Stimulated activated CD4-positive, alpha-beta T cell treated with anti-CD3 and anti-CD28 coated beads, Interleukin-1b, Interleukin-23, amount 100 ng/mL, for 1 hour (primary cell): Measurements from ENCODE around the gene PTPMT1.

ENCODE experiments used
- DNase-seq, 2 donors: peaks; one replicate each; pipeline ENCODE4 v3.0.0-alpha.2; 2020; ENCODE audit warnings: low read depth in 2 of 2

Gene PTPMT1

DNA sequence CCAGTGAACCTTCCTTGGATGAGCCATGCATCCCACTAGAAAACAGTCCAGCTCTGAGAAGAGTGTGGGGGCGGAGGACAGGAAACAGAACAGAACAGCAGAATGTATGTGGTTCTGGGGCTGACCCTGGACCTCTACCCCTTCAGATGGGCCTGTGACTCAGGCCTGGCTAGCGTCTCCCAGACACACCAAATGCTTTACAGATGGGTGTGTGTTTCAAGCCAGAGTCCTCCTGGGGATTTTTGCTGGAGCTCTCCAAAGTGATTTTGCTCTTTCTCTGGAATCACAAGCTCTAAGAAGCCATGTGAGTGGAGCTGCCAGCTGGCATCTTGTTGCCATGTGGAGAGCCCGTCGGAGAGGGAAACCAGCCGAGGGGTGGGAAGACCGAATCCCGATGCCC lies 42.0 kb downstream of the PTPMT1 start:
- no peak for DNase-seq

DNA sequence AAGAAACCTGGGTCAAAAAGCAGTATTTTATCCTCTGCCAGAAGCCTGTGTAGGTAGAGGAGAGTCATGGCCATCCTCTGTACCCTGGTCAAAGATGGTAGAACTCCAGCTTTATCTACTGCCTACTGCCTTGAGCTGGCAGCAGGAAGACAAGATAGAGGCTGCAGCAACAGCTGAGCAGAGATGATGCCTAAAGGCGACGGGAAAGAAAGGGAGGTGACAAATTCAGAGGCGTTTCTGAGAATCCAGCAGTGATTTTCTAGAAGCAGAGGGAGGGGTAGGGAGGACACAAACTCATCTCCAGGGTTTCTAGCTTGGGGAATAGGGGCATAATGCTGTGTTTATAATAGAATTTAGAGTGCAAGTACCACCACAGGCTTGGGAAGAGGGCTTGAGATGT lies 44.3 kb downstream of the PTPMT1 start:
- DNase-seq: no peak

DNA sequence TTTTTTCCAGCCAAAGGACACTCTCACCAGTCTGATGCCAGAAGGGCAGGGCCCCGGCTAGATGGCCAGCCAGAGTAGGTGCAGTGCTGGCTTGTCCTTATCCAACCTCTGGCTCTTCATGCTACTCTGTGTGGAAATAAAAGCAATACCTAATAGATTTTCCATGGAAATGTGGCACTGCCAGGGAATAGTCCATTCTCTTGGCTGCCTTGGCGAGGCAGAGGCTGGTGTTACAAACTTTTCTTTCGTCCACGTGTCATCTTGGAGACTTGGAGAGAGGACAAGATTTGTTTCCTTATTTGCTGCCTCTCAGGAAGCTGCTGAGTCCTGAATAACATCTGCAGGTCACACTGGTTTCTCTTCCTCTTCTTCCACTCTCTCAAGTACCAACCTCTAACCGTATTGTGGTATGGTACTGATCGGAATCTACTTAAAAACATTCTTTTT lies 46.0 kb downstream of the PTPMT1 start:
- no peak for DNase-seq

- no peak for DNase-seq
Observed at GRCh38 chr11:47615249-47615648, 49.9 kb downstream of the PTPMT1 start.

DNA sequence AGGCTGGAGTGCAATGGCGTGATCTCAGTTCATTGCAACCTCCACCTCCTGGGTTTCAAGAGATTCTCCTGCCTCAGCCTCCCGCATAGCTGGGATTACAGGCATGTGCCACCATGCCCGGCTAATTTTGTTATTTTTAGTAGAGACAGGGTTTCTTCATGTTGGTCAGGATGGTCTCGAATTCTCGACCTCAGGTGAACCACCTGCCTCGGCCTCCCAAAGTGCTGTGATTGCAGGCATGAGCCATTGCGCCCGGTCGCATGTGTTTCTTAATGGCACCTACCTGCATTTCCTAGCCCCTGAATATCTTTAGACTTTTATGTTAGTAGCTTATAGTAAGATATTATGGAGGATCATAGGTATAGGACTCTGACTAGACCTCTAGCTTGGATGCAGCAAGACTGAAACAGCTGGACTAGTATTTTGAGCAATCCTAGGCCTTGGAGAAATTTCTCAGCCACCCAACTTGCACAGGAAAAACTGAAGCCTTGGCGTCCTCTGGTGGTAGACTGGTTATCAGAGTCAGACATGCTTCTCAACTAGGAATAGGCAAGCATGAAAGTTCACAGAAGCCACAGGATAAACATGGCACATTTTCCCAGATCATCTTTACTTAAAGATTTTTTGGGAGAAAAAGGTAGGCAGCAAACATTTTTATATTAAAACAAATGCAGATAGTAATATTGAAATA lies 51.5 kb downstream of the PTPMT1 start:
- DNase-seq: no peak

- no peak for DNase-seq
Observed at GRCh38 chr11:47617417-47617809, 52.0 kb downstream of the PTPMT1 start.

DNA sequence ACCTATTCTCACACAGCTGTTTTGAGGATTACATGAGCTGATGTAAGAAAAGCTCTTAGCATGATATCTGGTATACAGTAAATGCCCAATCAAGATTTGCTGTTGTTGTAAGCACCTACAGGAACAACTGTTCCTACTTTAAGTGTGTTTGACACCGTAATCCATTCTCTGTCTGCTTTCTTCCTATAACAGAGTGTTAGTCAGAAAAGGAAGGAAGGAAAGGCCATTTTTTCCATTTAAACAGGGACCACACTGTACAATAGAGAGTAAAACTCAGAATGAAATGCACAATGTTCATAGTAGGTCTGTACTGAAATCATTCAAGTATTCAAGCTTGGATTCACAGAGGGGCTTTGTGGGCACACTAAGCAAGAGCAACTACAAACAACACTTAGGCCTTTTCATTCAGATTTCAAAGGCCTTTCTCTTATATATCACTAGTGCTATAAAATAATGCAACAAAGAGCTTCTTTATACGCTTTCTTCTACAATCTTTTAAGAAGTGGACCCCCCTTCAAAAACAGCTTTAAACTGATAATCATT lies 55.5 kb downstream of the PTPMT1 start:
- no peak for DNase-seq
